NCI-H774 (cell line): ENCODE data around the gene CAMTA1.

Experiments used
- DNase-seq: peaks from one replicate; lab custom pipeline; 2025; lab: John Stamatoyannopoulos, UW

CAMTA1 gene

GRCh38 chr1:7388141-7388487 is 602.9 kb downstream of the CAMTA1 start:
- DNase-seq = no peak

- DNase-seq = no peak
Observed at GRCh38 chr1:7388488-7389185, 603.4 kb downstream of the CAMTA1 start.

GRCh38 chr1:7389201-7389905 is 604.1 kb downstream of the CAMTA1 start:
- DNase-seq = no peak

- DNase-seq = no peak
Observed at GRCh38 chr1:7389906-7390603, 604.8 kb downstream of the CAMTA1 start.

GRCh38 chr1:7390604-7391000 is 605.3 kb downstream of the CAMTA1 start:
- DNase-seq = no peak

GRCh38 chr1:7393136-7393535 is 607.9 kb downstream of the CAMTA1 start:
- no peak for DNase-seq

- no peak for DNase-seq
Observed at GRCh38 chr1:7395251-7395650, 610.0 kb downstream of the CAMTA1 start.

GRCh38 chr1:7398982-7399381 is 613.7 kb downstream of the CAMTA1 start:
- DNase-seq = no peak

GRCh38 chr1:7399514-7400125 is 614.4 kb downstream of the CAMTA1 start:
- DNase-seq = no peak

GRCh38 chr1:7400566-7400965 is 615.3 kb downstream of the CAMTA1 start:
- no peak for DNase-seq

- DNase-seq = no peak
Observed at GRCh38 chr1:7401814-7402547, 616.7 kb downstream of the CAMTA1 start.

GRCh38 chr1:7402548-7402850 is 617.2 kb downstream of the CAMTA1 start:
- no peak for DNase-seq

GRCh38 chr1:7403265-7404045 is 618.2 kb downstream of the CAMTA1 start:
- DNase-seq = no peak

- no peak for DNase-seq
Observed at GRCh38 chr1:7404046-7404742, 618.9 kb downstream of the CAMTA1 start.

GRCh38 chr1:7405844-7406500 is 620.7 kb downstream of the CAMTA1 start:
- no peak for DNase-seq

GRCh38 chr1:7406641-7407543 is 621.6 kb downstream of the CAMTA1 start:
- DNase-seq = no peak

GRCh38 chr1:7407544-7407895 is 622.3 kb downstream of the CAMTA1 start:
- no peak for DNase-seq

GRCh38 chr1:7407980-7408770 is 622.9 kb downstream of the CAMTA1 start:
- DNase-seq = no peak

- DNase-seq = no peak
Observed at GRCh38 chr1:7408771-7409150, 623.5 kb downstream of the CAMTA1 start.
